GM12878 (cell line): Measurements from ENCODE around the gene ANKRD44. TPM values are rescaled to one million over a fixed set of nuclear protein-coding genes. Genes with fewer than 3 reads are reported as not detected.
A peak's percentile ranks its signal among the peaks of the same experiment; 100 is the strongest.

Source experiments
- ATAC-seq: fragments of 200-7000 bp; cut with Tn5 transposase; 3 replicates; pipeline ENCODE4 v1.9.1; 2020; ENCODE audit warnings: mild to moderate bottlenecking, moderate library complexity
- BruUV-seq: library from RNA; stranded (reverse); fragments of 400-500 nt; replicated peaks from 2 replicates; lab custom pipeline; 2021; lab: Mats Ljungman, UMichigan
- CTCF ChIA-PET: fragments of 300-600 bp; sonication (Branson Sonifier 250); formaldehyde crosslinking; extraction: SDS; loops from one replicate; lab custom pipeline; 2021; ENCODE audit warnings: inconsistent platforms; lab: Yijun Ruan, JAX
- POLR2A ChIA-PET: fragments of 350-600 bp; formaldehyde crosslinking; extraction: SDS; loops from one replicate; lab custom pipeline; 2021; ENCODE audit warnings: inconsistent platforms; lab: Charles Lee
- RAD21 ChIA-PET: fragments of 300-600 bp; sonication (Branson Sonifier 250); formaldehyde crosslinking; loops from one replicate; lab custom pipeline; 2023; ENCODE audit warnings: antibody characterized with exemption; ENCODE audit not compliant: unreplicated experiment; lab: Charles Lee
- SMC1A ChIA-PET: fragments of 300-600 bp; sonication (Branson Sonifier 250); formaldehyde crosslinking; loops from one replicate; lab custom pipeline; 2023; ENCODE audit not compliant: unreplicated experiment, uncharacterized antibody; lab: Charles Lee
- DNase-seq: peaks from one replicate; pipeline ENCODE4 v3.0.0-alpha.2; 2011; ENCODE audit warnings: low read depth, low spot score
- FAIRE-seq: peaks from 3 replicates; lab custom pipeline; 2011; peaks lifted over from hg19 to GRCh38; lab: Jason Lieb, UNC
- H2AFZ ChIP-seq: 2 replicates; pipeline ENCODE4 v1.6.0; 2011; ENCODE audit warnings: low read depth, low read length, control low read depth; ENCODE audit not compliant: control insufficient read depth
- H3K27ac ChIP-seq: 2 replicates; pipeline ENCODE4 v1.5.1; 2011; ENCODE audit warnings: control low read depth; ENCODE audit not compliant: control insufficient read depth, insufficient read depth
- H3K27me3 ChIP-seq, 2 experiments: replicated peaks in 1 of 2; 2 replicates each; pipeline versions ENCODE4 v1.6.0 to v1.6.1; 2011; ENCODE audit warnings: low read length in 1 of 2; ENCODE audit not compliant: control insufficient read depth in 2 of 2, insufficient read depth in 2 of 2
- H3K36me3 ChIP-seq, 2 experiments: 2 replicates each; pipeline ENCODE4 v1.5.1; 2011; ENCODE audit warnings: low read length in 1 of 2; ENCODE audit not compliant: control insufficient read depth in 2 of 2, insufficient read depth in 2 of 2
- H3K4me1 ChIP-seq: 2 replicates; pipeline ENCODE4 v1.6.1; 2011; ENCODE audit warnings: mild to moderate bottlenecking, low read length, moderate library complexity, mixed read lengths; ENCODE audit not compliant: control insufficient read depth, insufficient read depth
- H3K4me2 ChIP-seq: 2 replicates; pipeline ENCODE4 v1.6.0; 2011; ENCODE audit warnings: control low read depth; ENCODE audit not compliant: control insufficient read depth, insufficient read depth
- H3K4me3 ChIP-seq: fragments of 200-600 bp; sonication (generic); 2 replicates; pipeline ENCODE4 v1.5.1; 2016
- H3K79me2 ChIP-seq: 2 replicates; pipeline ENCODE4 v1.6.0; 2011; ENCODE audit warnings: low read length; ENCODE audit not compliant: control insufficient read depth, insufficient read depth
- H3K9ac ChIP-seq: 2 replicates; pipeline ENCODE4 v1.8.0; 2011; ENCODE audit warnings: low read length, control low read depth, mixed read lengths; ENCODE audit not compliant: control insufficient read depth, insufficient read depth
- H3K9me3 ChIP-seq: replicated peaks from 3 replicates; pipeline ENCODE4 v1.5.1; 2011; ENCODE audit warnings: mild to moderate bottlenecking, low read length; ENCODE audit not compliant: control insufficient read depth, insufficient read depth
- H4K20me1 ChIP-seq: 2 replicates; pipeline ENCODE4 v1.6.0; 2011; ENCODE audit not compliant: control insufficient read depth, insufficient read depth
- LARP7 ChIP-seq: fragments of 450-650 bp; IDR thresholded peaks from 2 replicates; pipeline ENCODE4 v1.6.1; 2017; ENCODE audit warnings: mild to moderate bottlenecking
- MXI1 ChIP-seq: fragments of 150-350 bp; IDR thresholded peaks from 2 replicates; pipeline ENCODE4 v1.6.1; 2011; ENCODE audit warnings: low read depth, mild to moderate bottlenecking, inconsistent platforms, low read length, improper control_type of control experiment
- POLR2AphosphoS2 ChIP-seq: IDR thresholded peaks from 2 replicates; pipeline ENCODE4 v1.6.1; 2011; ENCODE audit warnings: low read depth, mild to moderate bottlenecking, low read length, improper control_type of control experiment, moderate library complexity
- SPI1 ChIP-seq: IDR thresholded peaks from 2 replicates; pipeline ENCODE4 v1.6.1; 2011; ENCODE audit warnings: low read depth, mild to moderate bottlenecking, low read length, moderate library complexity, borderline replicate concordance; ENCODE audit not compliant: insufficient read depth
- STAT3 ChIP-seq: IDR thresholded peaks from 2 replicates; pipeline ENCODE4 v1.6.1; 2011; ENCODE audit warnings: low read depth, low read length, improper control_type of control experiment
- TCF7 ChIP-seq: IDR thresholded peaks from 2 replicates; pipeline ENCODE4 v1.6.1; 2014; ENCODE audit warnings: antibody characterized with exemption, borderline replicate concordance
- ZZZ3 ChIP-seq: IDR thresholded peaks from 2 replicates; pipeline ENCODE4 v1.6.1; 2011; ENCODE audit warnings: low read depth; ENCODE audit not compliant: control insufficient read depth, insufficient read length
- WGBS: methylation state at CpG from one replicate; pipeline ENCODE4 v1.1.6; 2016; ENCODE audit warnings: low lambda C conversion rate; ENCODE audit not compliant: insufficient replicate concordance, insufficient coverage; ENCODE audit errors: missing lambda C conversion rate; 5-methylcytosine and 5-hydroxymethylcytosine counted together
- in situ Hi-C: fragments of 300-500 bp; cut with MboI; formaldehyde crosslinking; loops from 9 replicates; pipeline ENCODE4 v1.14.3; 2018; ENCODE audit warnings: mixed read lengths
- intact Hi-C: fragments of 100-400 bp; cut with micrococcal nuclease; formaldehyde crosslinking; loops from one replicate; pipeline ENCODE4 v1.14.2; 2022; ENCODE audit not compliant: unreplicated experiment
- polyA plus RNA-seq, 11 experiments: library from polyadenylated mRNA; depleted of rRNA in 4 of 11; unstranded in 6 of 11; stranded (reverse) in 5 of 11; fragments of >200 nt; fragmentation: Nextera tagmentation in 4 of 11; fragmentation: Illumina TruSeq in 1 of 11; extraction: Ambion mirVana in 4 of 11; extraction: Trizol in 1 of 11; gene quantifications; 1 replicate in 1 of 11; 2 replicates in 10 of 11; pipeline versions ENCODE4 v1.2.1 to v1.2.3, GENCODE V29; 2011 to 2016; ENCODE audit warnings: inconsistent platforms in 2 of 11, missing spikeins in 2 of 11, low read depth in 1 of 11
- total RNA-seq, 4 experiments: library from RNA; depleted of rRNA in 3 of 4; stranded (reverse); fragments of >200 nt in 3 of 4; fragmentation: Illumina TruSeq in 1 of 4; extraction: Trizol in 1 of 4; gene quantifications; 2 replicates each; pipeline versions ENCODE4 v1.2.1 to v1.2.3, GENCODE V29; 2013 to 2021
- TF ChIP-seq, protein P1 (sequence below): fragments of 450-650 bp; IDR thresholded peaks from 2 replicates; pipeline ENCODE4 v1.6.1; 2017; ENCODE audit warnings: borderline replicate concordance

ANKRD44 gene
- total and polyA plus RNA-seq, 10 of the 15 experiments (the other 5 are each of a cell fraction or from before 2014, with no cell fraction given): 19.1 to 99.1 (median 59.6) TPM

DNA sequence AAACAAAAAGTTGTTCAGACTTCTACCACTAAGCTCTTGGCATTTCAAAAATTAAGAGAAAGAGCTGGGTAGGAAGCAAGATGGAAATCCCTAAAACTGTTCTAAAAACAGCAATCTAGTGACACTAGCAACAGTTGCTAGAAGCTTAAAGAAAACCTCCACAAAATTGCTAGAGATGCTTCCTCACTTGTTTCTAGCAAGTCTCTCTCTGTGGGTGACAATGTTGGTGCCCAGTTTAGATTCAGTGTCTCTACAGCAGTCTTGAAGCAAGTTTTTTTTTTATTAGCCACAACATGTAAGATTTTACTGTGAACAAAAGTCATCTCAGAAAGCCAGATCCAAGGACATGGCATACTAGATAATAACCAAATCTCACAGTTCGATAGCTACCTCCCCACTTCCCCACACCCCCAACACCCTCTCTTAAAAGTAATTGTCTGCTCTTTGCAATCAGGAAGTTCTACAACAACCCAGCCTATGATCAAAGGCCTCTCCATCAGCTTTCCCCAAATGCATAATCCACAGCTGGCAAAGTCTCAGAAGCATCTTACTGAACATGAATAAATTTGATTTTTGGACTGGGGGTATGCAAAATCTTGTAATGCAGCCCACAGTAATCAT is 70.0 kb downstream of the ANKRD44 start:
- no peak for FAIRE-seq
- Histone ChIP-seq H3K4me3 (peak overlapping the region; percentile 23; the same call in 1 of the 2 replicates), H3K27me3 (no peaks in the 10 kb centered on the region), H3K9ac (peak overlapping the region; percentile 49), H4K20me1 (no peaks in the 10 kb centered on the region), H3K79me2 (peaks cover 95% of the 10 kb centered on the region), H3K4me1 (peaks cover 49% of the 10 kb centered on the region), H3K36me3 (no peaks in the 10 kb centered on the region; a peak in 1 of 4 replicates), H3K27ac (peak overlapping the region; percentile 77), H3K9me3 (peaks cover 2% of the 10 kb centered on the region; the same call in 2 of the 3 replicates), H3K4me2 (peak overlapping the region; percentile 76), H2AFZ (no peak overlapping the region; the same call in 1 of the 2 replicates)
- SMC1A ChIA-PET: interaction anchor here (0.8 to 10.7 kb wide), 22 partner anchors 9 to 88 kb away, joined by 3 to 175 read pairs (median 8); no protein-coding TSS in a partner anchor
- RAD21 ChIA-PET: interaction anchor here (0.6 to 6.2 kb wide), 26 partner anchors 8 to 737 kb away, joined by 3 to 58 read pairs (median 6); no protein-coding TSS in a partner anchor
- no peak for DNase-seq
- POLR2A ChIA-PET: interaction anchor here (0.6 to 5.7 kb wide), 22 partner anchors 8 to 154 kb away, joined by 3 to 58 read pairs (median 6); no protein-coding TSS in a partner anchor
- intact Hi-C loops (no loop called here), in situ Hi-C loops (no loop called here)
- TF ChIP-seq, protein P1, sequence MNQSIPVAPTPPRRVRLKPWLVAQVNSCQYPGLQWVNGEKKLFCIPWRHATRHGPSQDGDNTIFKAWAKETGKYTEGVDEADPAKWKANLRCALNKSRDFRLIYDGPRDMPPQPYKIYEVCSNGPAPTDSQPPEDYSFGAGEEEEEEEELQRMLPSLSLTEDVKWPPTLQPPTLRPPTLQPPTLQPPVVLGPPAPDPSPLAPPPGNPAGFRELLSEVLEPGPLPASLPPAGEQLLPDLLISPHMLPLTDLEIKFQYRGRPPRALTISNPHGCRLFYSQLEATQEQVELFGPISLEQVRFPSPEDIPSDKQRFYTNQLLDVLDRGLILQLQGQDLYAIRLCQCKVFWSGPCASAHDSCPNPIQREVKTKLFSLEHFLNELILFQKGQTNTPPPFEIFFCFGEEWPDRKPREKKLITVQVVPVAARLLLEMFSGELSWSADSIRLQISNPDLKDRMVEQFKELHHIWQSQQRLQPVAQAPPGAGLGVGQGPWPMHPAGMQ: no peak
- TF ChIP-seq STAT3: no peak
- no peak for TF ChIP-seq ZZZ3
- no peak for TF ChIP-seq POLR2AphosphoS2
- TF ChIP-seq TCF7: 0 out of 2 replicates have a peak, but pooled peaks have one; percentile 13
- no peak for TF ChIP-seq LARP7
- 0 out of 2 replicates have a peak, but pooled peaks have one; percentile 15 for TF ChIP-seq MXI1
- TF ChIP-seq SPI1: no peak
- CTCF ChIA-PET: interaction anchor here (0.6 to 1.9 kb wide), 17 partner anchors 8 to 68 kb away, joined by 3 to 12 read pairs (median 5); no protein-coding TSS in a partner anchor
- WGBS: 0% methylated on average over 1 of the region's 1 CpG
- BruUV-seq: no TSS peak
- ATAC-seq: peak; percentile 44
